ENCODE results near the gene ULBP1.

ULBP1 gene

GRCh38 chr6:149960488-149960887, 3.3 kb upstream of the ULBP1 start:
- TF ChIP-seq TEAD4 (IDR thresholded peaks at IDR 0.05): no peak
- no peak for TF ChIP-seq EGR1 (IDR thresholded peaks at IDR 0.05)
- no peak for TF ChIP-seq ZBTB7A (IDR thresholded peaks at IDR 0.05; ENCODE audit: low read depth)
- TF ChIP-seq USF1 (IDR thresholded peaks at IDR 0.05): no peak
- TF ChIP-seq FOXM1 (IDR thresholded peaks at IDR 0.05; ENCODE audit: borderline replicate concordance, low read depth): no peak
- TF ChIP-seq TAF1 (IDR thresholded peaks at IDR 0.05; ENCODE audit: low read depth): no peak
- TF ChIP-seq CREB1 (IDR thresholded peaks at IDR 0.05; ENCODE audit: low read depth): no peak
- TF ChIP-seq NFIC (IDR thresholded peaks at IDR 0.05): no peak

- TF ChIP-seq USF1 (IDR thresholded peaks at IDR 0.05): no peak
- TF ChIP-seq CREB1 (IDR thresholded peaks at IDR 0.05; ENCODE audit: low read depth): no peak
- TF ChIP-seq RAD21 (IDR thresholded peaks at IDR 0.05; ENCODE audit: low read depth): peak; percentile 44
- no peak for TF ChIP-seq EGR1 (IDR thresholded peaks at IDR 0.05)
- no peak for TF ChIP-seq TAF1 (IDR thresholded peaks at IDR 0.05; ENCODE audit: low read depth)
- no peak for TF ChIP-seq REST (IDR thresholded peaks at IDR 0.05; ENCODE audit: low read depth)
- no peak for TF ChIP-seq FOXM1 (IDR thresholded peaks at IDR 0.05; ENCODE audit: borderline replicate concordance, low read depth)
- no peak for TF ChIP-seq EP300 (IDR thresholded peaks at IDR 0.05; ENCODE audit: borderline replicate concordance)
These were observed 1.9 kb upstream of the ULBP1 start for GRCh38 chr6:149961728-149962425.

GRCh38 chr6:149962461-149963211, 1.1 kb upstream of the ULBP1 start:
- TF ChIP-seq EP300 (IDR thresholded peaks at IDR 0.05; ENCODE audit: borderline replicate concordance) (no peak), TAF1 (IDR thresholded peaks at IDR 0.05; ENCODE audit: low read depth) (no peak), TEAD4 (IDR thresholded peaks at IDR 0.05) (no peak), USF1 (IDR thresholded peaks at IDR 0.05) (no peak), CEBPB (IDR thresholded peaks at IDR 0.05) (no peak)

- TF ChIP-seq YY1 (IDR thresholded peaks at IDR 0.05; ENCODE audit: low read depth) (no peak), RAD21 (IDR thresholded peaks at IDR 0.05; ENCODE audit: low read depth) (no peak), MAX (IDR thresholded peaks at IDR 0.05) (no peak), EP300 (IDR thresholded peaks at IDR 0.05; ENCODE audit: borderline replicate concordance) (no peak), TEAD4 (IDR thresholded peaks at IDR 0.05) (no peak), ZBTB7A (IDR thresholded peaks at IDR 0.05; ENCODE audit: low read depth) (no peak), CREB1 (IDR thresholded peaks at IDR 0.05; ENCODE audit: low read depth) (no peak), USF1 (IDR thresholded peaks at IDR 0.05) (no peak), REST (IDR thresholded peaks at IDR 0.05; ENCODE audit: low read depth) (no peak), FOXM1 (IDR thresholded peaks at IDR 0.05; ENCODE audit: borderline replicate concordance, low read depth) (no peak), CEBPB (IDR thresholded peaks at IDR 0.05) (no peak), TCF12 (IDR thresholded peaks at IDR 0.05; ENCODE audit: low read depth) (no peak), NFIC (IDR thresholded peaks at IDR 0.05) (no peak), TAF1 (IDR thresholded peaks at IDR 0.05; ENCODE audit: low read depth) (no peak), EGR1 (IDR thresholded peaks at IDR 0.05) (no peak)
These were observed 606 bp upstream of the ULBP1 start for GRCh38 chr6:149963212-149963461.

Data from Ishikawa (cell line).